Stimulated activated naive CD8-positive, alpha-beta T cell treated with anti-CD3 and anti-CD28 coated beads, Interleukin-15, Interleukin-2, amounts not matched to agents 100 U/mL and 50 U/mL, for 24 hours (primary cell): ENCODE data around the gene DENND10.
"Not testable (repeated sequence)": the region's sequence is repeated elsewhere in the genome, so short reads cannot be mapped to it uniquely, and the experiment has no call there.

Experiments
- ATAC-seq: fragments of 150-1000 bp; cut with Tn5 transposase; one replicate; pipeline ENCODE4 v1.10.0; 2021
- DNase-seq: peaks from one replicate; pipeline ENCODE4 v3.0.0; 2021

The DENND10 gene

GRCh38 chr10:119132521-119133345, 28.8 kb downstream of the DENND10 start:
- no peak for DNase-seq
- no peak for ATAC-seq

- DNase-seq, result peak; percentile 44
- ATAC-seq, result peak; percentile 57
Measured at GRCh38 chr10:119133949-119134348, 30.0 kb downstream of the DENND10 start.

- DNase-seq (no peak), ATAC-seq (no peak)
Measured at GRCh38 chr10:119135513-119135881, 31.6 kb downstream of the DENND10 start.

- DNase-seq, result no peak
- ATAC-seq, result no peak
Measured at GRCh38 chr10:119136084-119136483, 32.2 kb downstream of the DENND10 start.

- ATAC-seq, DNase-seq: not testable (repeated sequence)
Measured at GRCh38 chr10:119137878-119138277, 34.0 kb downstream of the DENND10 start.

- DNase-seq (no peak), ATAC-seq (no peak)
Measured at GRCh38 chr10:119138346-119139306, 34.7 kb downstream of the DENND10 start.

GRCh38 chr10:119139464-119140067, 35.7 kb downstream of the DENND10 start:
- DNase-seq, result peak; percentile 43

GRCh38 chr10:119140603-119141245, 36.8 kb downstream of the DENND10 start:
- DNase-seq (no peak), ATAC-seq (no peak)

More at GRCh38 chr10:119139464-119140067, 35.7 kb downstream of the DENND10 start:
- ATAC-seq, result peak; percentile 50

- DNase-seq (no peak), ATAC-seq (no peak)
Measured at GRCh38 chr10:119143657-119144056, 39.7 kb downstream of the DENND10 start.

- ATAC-seq, result no peak
Measured at GRCh38 chr10:119149157-119149556, 45.2 kb downstream of the DENND10 start.

GRCh38 chr10:119149729-119150128, 45.8 kb downstream of the DENND10 start:
- no peak for ATAC-seq
- DNase-seq, result no peak

More at GRCh38 chr10:119149157-119149556, 45.2 kb downstream of the DENND10 start:
- DNase-seq, result no peak

GRCh38 chr10:119151601-119152000, 47.7 kb downstream of the DENND10 start:
- ATAC-seq, DNase-seq: not testable (repeated sequence)

GRCh38 chr10:119153041-119153440, 49.1 kb downstream of the DENND10 start:
- DNase-seq, result no peak
- no peak for ATAC-seq

- no peak for ATAC-seq
- no peak for DNase-seq
Measured at GRCh38 chr10:119153661-119154060, 49.7 kb downstream of the DENND10 start.

- ATAC-seq (no peak), DNase-seq (no peak)
Measured at GRCh38 chr10:119159332-119159731, 55.4 kb downstream of the DENND10 start.

- DNase-seq (no peak), ATAC-seq (no peak)
Measured at GRCh38 chr10:119161680-119162451, 58.0 kb downstream of the DENND10 start.

GRCh38 chr10:119162452-119163092, 58.7 kb downstream of the DENND10 start:
- ATAC-seq (no peak), DNase-seq (no peak)

- ATAC-seq (peak; percentile 94), DNase-seq (peak; percentile 86)
Measured at GRCh38 chr10:119165171-119166117, 61.5 kb downstream of the DENND10 start, which contains the start of gene SFXN4. TSS of gene SFXN4 (minus strand) at chr10:119165714. CDS start at chr10:119165647, 67 bp downstream.

GRCh38 chr10:119166118-119166500, 62.2 kb downstream of the DENND10 start:
- DNase-seq (no peak), ATAC-seq (no peak)
